ENCODE data around the gene STX18. TPM values are rescaled to one million over a fixed set of nuclear protein-coding genes. Genes with fewer than 3 reads are reported as not detected.

STX18 gene
- total and polyA plus RNA-seq, 2 experiments from 2014 or later = 15.9 to 18.1 TPM

DNA sequence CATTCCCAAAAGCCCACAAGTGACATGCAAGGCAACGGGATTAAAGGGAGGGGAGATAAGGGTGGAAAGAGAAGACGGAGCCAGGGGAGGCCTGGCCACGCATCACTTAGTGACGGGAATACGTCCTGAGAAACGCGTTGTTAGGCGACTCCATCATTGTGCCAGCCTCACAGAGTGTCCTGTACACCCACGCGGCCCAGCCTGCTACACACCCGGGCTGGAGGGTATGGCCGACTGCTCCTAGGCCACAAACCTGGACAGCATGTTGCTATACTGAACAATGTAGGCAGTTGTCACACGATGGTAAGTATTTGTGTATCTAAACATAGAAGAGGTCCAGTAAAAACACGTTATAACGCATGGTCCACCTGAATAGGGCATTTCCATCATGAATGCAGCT is 131.6 kb downstream of the STX18 start:
- no peak overlapping the region for H2AFZ ChIP-seq
- no peaks in the 10 kb centered on the region for H3K79me2 ChIP-seq (replicated peaks; ENCODE audit: insufficient read depth)
- TF ChIP-seq ZNF331 (CRISPR knock-in tag; IDR thresholded peaks at IDR 0.05; ENCODE audit: low read depth) = no peak
- TF ChIP-seq, protein P1, sequence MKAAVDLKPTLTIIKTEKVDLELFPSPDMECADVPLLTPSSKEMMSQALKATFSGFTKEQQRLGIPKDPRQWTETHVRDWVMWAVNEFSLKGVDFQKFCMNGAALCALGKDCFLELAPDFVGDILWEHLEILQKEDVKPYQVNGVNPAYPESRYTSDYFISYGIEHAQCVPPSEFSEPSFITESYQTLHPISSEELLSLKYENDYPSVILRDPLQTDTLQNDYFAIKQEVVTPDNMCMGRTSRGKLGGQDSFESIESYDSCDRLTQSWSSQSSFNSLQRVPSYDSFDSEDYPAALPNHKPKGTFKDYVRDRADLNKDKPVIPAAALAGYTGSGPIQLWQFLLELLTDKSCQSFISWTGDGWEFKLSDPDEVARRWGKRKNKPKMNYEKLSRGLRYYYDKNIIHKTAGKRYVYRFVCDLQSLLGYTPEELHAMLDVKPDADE (IDR thresholded peaks at IDR 0.05) = no peak
- TF ChIP-seq, protein P2, sequence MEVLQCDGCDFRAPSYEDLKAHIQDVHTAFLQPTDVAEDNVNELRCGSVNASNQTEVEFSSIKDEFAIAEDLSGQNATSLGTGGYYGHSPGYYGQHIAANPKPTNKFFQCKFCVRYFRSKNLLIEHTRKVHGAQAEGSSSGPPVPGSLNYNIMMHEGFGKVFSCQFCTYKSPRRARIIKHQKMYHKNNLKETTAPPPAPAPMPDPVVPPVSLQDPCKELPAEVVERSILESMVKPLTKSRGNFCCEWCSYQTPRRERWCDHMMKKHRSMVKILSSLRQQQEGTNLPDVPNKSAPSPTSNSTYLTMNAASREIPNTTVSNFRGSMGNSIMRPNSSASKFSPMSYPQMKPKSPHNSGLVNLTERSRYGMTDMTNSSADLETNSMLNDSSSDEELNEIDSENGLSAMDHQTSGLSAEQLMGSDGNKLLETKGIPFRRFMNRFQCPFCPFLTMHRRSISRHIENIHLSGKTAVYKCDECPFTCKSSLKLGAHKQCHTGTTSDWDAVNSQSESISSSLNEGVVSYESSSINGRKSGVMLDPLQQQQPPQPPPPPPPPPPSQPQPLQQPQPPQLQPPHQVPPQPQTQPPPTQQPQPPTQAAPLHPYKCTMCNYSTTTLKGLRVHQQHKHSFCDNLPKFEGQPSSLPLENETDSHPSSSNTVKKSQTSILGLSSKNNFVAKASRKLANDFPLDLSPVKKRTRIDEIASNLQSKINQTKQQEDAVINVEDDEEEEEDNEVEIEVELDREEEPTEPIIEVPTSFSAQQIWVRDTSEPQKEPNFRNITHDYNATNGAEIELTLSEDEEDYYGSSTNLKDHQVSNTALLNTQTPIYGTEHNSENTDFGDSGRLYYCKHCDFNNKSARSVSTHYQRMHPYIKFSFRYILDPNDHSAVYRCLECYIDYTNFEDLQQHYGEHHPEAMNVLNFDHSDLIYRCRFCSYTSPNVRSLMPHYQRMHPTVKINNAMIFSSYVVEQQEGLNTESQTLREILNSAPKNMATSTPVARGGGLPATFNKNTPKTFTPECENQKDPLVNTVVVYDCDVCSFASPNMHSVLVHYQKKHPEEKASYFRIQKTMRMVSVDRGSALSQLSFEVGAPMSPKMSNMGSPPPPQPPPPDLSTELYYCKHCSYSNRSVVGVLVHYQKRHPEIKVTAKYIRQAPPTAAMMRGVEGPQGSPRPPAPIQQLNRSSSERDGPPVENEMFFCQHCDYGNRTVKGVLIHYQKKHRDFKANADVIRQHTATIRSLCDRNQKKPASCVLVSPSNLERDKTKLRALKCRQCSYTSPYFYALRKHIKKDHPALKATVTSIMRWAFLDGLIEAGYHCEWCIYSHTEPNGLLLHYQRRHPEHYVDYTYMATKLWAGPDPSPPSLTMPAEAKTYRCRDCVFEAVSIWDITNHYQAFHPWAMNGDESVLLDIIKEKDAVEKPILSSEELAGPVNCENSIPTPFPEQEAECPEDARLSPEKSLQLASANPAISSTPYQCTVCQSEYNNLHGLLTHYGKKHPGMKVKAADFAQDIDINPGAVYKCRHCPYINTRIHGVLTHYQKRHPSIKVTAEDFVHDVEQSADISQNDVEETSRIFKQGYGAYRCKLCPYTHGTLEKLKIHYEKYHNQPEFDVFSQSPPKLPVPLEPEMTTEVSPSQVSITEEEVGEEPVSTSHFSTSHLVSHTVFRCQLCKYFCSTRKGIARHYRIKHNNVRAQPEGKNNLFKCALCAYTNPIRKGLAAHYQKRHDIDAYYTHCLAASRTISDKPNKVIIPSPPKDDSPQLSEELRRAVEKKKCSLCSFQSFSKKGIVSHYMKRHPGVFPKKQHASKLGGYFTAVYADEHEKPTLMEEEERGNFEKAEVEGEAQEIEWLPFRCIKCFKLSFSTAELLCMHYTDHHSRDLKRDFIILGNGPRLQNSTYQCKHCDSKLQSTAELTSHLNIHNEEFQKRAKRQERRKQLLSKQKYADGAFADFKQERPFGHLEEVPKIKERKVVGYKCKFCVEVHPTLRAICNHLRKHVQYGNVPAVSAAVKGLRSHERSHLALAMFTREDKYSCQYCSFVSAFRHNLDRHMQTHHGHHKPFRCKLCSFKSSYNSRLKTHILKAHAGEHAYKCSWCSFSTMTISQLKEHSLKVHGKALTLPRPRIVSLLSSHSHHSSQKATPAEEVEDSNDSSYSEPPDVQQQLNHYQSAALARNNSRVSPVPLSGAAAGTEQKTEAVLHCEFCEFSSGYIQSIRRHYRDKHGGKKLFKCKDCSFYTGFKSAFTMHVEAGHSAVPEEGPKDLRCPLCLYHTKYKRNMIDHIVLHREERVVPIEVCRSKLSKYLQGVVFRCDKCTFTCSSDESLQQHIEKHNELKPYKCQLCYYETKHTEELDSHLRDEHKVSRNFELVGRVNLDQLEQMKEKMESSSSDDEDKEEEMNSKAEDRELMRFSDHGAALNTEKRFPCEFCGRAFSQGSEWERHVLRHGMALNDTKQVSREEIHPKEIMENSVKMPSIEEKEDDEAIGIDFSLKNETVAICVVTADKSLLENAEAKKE (CRISPR knock-in tag; IDR thresholded peaks at IDR 0.05) = no peak
- TF ChIP-seq ZNF114 (CRISPR knock-in tag; IDR thresholded peaks at IDR 0.05) = no peak
- TF ChIP-seq NANOG (IDR thresholded peaks at IDR 0.05; ENCODE audit: borderline replicate concordance) = no peak
- no peak for TF ChIP-seq JUNB (IDR thresholded peaks at IDR 0.05; ENCODE audit: unreplicated experiment)
- no peak for TF ChIP-seq CREB1 (CRISPR knock-in tag; IDR thresholded peaks at IDR 0.05; ENCODE audit: low read depth)
- TF ChIP-seq, protein P3, sequence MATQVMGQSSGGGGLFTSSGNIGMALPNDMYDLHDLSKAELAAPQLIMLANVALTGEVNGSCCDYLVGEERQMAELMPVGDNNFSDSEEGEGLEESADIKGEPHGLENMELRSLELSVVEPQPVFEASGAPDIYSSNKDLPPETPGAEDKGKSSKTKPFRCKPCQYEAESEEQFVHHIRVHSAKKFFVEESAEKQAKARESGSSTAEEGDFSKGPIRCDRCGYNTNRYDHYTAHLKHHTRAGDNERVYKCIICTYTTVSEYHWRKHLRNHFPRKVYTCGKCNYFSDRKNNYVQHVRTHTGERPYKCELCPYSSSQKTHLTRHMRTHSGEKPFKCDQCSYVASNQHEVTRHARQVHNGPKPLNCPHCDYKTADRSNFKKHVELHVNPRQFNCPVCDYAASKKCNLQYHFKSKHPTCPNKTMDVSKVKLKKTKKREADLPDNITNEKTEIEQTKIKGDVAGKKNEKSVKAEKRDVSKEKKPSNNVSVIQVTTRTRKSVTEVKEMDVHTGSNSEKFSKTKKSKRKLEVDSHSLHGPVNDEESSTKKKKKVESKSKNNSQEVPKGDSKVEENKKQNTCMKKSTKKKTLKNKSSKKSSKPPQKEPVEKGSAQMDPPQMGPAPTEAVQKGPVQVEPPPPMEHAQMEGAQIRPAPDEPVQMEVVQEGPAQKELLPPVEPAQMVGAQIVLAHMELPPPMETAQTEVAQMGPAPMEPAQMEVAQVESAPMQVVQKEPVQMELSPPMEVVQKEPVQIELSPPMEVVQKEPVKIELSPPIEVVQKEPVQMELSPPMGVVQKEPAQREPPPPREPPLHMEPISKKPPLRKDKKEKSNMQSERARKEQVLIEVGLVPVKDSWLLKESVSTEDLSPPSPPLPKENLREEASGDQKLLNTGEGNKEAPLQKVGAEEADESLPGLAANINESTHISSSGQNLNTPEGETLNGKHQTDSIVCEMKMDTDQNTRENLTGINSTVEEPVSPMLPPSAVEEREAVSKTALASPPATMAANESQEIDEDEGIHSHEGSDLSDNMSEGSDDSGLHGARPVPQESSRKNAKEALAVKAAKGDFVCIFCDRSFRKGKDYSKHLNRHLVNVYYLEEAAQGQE (IDR thresholded peaks at IDR 0.05; ENCODE audit: unreplicated experiment) = no peak
- TF ChIP-seq POLR2AphosphoS5 (IDR thresholded peaks at IDR 0.05; ENCODE audit: low read depth) = no peak
- TF ChIP-seq EZH2 (IDR thresholded peaks at IDR 0.05; ENCODE audit: low read depth, unreplicated experiment) = no peak
- TF ChIP-seq, protein P4, sequence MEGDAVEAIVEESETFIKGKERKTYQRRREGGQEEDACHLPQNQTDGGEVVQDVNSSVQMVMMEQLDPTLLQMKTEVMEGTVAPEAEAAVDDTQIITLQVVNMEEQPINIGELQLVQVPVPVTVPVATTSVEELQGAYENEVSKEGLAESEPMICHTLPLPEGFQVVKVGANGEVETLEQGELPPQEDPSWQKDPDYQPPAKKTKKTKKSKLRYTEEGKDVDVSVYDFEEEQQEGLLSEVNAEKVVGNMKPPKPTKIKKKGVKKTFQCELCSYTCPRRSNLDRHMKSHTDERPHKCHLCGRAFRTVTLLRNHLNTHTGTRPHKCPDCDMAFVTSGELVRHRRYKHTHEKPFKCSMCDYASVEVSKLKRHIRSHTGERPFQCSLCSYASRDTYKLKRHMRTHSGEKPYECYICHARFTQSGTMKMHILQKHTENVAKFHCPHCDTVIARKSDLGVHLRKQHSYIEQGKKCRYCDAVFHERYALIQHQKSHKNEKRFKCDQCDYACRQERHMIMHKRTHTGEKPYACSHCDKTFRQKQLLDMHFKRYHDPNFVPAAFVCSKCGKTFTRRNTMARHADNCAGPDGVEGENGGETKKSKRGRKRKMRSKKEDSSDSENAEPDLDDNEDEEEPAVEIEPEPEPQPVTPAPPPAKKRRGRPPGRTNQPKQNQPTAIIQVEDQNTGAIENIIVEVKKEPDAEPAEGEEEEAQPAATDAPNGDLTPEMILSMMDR (conservative IDR thresholded peaks at IDR 0.05; ENCODE audit: low read depth in 2 of 2) = no peak
- TF ChIP-seq STAT1 (IDR thresholded peaks at IDR 0.05; ENCODE audit: unreplicated experiment) = no peak
- TF ChIP-seq EZH2phosphoT487 (IDR thresholded peaks at IDR 0.05; ENCODE audit: unreplicated experiment) = no peak
- Mint-ChIP-seq H3K27me3 (ENCODE audit: insufficient read depth, low read depth, poor library complexity) (peaks cover 4% of the 10 kb centered on the region), H3K36me3 (ENCODE audit: low read depth) (peaks cover 17% of the 10 kb centered on the region), H3K9me3 (no peaks in the 10 kb centered on the region), H3K4me1 (peaks cover 7% of the 10 kb centered on the region; the same call in 1 of the 3 replicates), H3K27ac (no peak overlapping the region), H3K4me3 (no peak overlapping the region)
- no peak overlapping the region for H3K4me3 ChIP-seq
- ATAC-seq (no peak), DNase-seq (ENCODE audit: low spot score) (no peak)
- H3K36me3 ChIP-seq (ENCODE audit: insufficient read depth) = no peaks in the 10 kb centered on the region
- H3F3A ChIP-seq (replicated peaks; ENCODE audit: low read depth) = no peaks in the 10 kb centered on the region
- H3K27ac ChIP-seq (ENCODE audit: low read depth) = no peak overlapping the region
- H3K9me2 ChIP-seq (ENCODE audit: insufficient read depth) = no peaks in the 10 kb centered on the region
- no peaks in the 10 kb centered on the region for H3K4me1 ChIP-seq (ENCODE audit: insufficient read depth)
- no peaks in the 10 kb centered on the region for H3K27me3 ChIP-seq (ENCODE audit: insufficient read depth)
- H3K4me2 ChIP-seq = no peak overlapping the region
- no peaks in the 10 kb centered on the region for H4K20me1 ChIP-seq (replicated peaks; ENCODE audit: insufficient read depth)
